ENCODE results near the gene RSL24D1. TPM values are rescaled to one million over a fixed set of nuclear protein-coding genes. Genes with fewer than 3 reads are reported as not detected.

Gene RSL24D1
- polyA plus RNA-seq (2011; rRNA removed), result 84.6 and 119 TPM in 2 replicates
- polyA minus RNA-seq (2011; rRNA and poly(A)+ RNA removed), result 33.7 and 43.7 TPM in 2 replicates

DNA sequence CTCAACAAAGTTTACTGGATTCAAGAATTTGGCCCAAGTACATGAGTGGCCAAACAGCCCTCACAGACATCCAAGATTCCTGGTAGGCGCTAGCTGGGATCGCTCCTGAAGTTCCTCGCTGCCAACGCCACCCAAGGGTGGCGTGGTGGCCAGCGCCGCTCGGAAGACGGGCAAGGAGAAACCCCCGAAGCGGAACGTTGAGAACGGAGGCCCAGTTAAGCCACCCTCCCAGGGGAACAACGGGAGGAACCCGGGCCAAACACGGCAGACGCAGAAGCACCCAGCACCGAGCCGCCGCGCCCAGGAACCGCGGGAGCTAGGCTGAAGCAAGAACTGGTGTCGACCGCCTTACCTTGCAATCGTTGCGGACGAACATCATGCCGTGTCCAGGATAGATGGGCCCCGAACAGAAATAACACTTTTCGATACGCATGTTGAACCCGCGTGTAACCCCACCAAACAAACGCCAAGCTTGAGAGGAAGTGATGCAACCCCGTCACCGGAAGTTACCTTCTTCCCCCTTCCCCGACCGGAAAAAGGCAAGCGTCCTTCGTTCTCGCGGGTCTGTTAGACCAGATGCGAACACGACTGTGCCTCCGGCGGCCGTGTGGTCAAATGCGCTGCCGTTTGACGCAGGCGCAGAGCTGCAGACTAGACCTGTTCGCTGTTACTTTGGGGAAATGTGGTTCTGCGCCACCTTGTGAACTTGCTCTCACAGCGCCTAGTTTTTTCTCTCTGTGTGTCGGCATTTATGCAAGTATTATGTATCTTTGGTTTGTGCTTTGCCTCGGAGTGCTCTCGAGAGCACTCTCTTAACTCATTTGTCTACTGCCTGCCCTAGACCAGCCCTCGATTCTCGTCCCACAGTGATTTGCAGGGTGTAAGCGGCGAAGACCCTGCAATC is at the start of gene RSL24D1:
Gene RSL24D1, minus strand, starts transcription at position 484 of the 904 bp plus-strand sequence. Its CDS starts 51 bp downstream, at position 433.
- ChIA-PET CTCF (interaction anchor here (0.6 to 1.8 kb wide), 8 partner anchors 21 to 239 kb away, joined by 3 to 15 read pairs (median 4); partner anchors contain the start of genes CCPG1 and PIERCE2), POLR2A (interaction anchor here (0.7 to 1.0 kb wide), 5 partner anchors 13 to 122 kb away, joined by 3 to 6 read pairs (median 3); partner anchors contain the start of genes PIGB and PIGBOS1)
- H3K27ac ChIP-seq (ENCODE audit: low read depth, low read length), result peak within 1 kb of the TSS; percentile 94
- TF ChIP-seq, protein P1, sequence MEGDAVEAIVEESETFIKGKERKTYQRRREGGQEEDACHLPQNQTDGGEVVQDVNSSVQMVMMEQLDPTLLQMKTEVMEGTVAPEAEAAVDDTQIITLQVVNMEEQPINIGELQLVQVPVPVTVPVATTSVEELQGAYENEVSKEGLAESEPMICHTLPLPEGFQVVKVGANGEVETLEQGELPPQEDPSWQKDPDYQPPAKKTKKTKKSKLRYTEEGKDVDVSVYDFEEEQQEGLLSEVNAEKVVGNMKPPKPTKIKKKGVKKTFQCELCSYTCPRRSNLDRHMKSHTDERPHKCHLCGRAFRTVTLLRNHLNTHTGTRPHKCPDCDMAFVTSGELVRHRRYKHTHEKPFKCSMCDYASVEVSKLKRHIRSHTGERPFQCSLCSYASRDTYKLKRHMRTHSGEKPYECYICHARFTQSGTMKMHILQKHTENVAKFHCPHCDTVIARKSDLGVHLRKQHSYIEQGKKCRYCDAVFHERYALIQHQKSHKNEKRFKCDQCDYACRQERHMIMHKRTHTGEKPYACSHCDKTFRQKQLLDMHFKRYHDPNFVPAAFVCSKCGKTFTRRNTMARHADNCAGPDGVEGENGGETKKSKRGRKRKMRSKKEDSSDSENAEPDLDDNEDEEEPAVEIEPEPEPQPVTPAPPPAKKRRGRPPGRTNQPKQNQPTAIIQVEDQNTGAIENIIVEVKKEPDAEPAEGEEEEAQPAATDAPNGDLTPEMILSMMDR (IDR thresholded peaks at IDR 0.05; ENCODE audit: low read depth, low read length), result peak; percentile 45
- no peaks in the 10 kb centered on the region for H3K9me3 ChIP-seq (ENCODE audit: control insufficient read depth, insufficient read depth, low read length)
- no peaks in the 10 kb centered on the region for H3K27me3 ChIP-seq (ENCODE audit: control insufficient read depth, insufficient read depth, low read length)
- peak within 1 kb of the TSS; percentile 92 for H3K4me3 ChIP-seq (ENCODE audit: low read depth, low read length)
- peak; percentile 97 for DNase-seq (ENCODE audit: low read depth, low spot score)

GRCh38 chr15:55245059-55245458 is 48.3 kb upstream of the RSL24D1 start:
- CTCF ChIA-PET, result interaction anchor here (0.9 kb wide), 1 partner anchor 190 kb away, joined by 4 read pairs; no protein-coding TSS in a partner anchor
- TF ChIP-seq, protein P1 (IDR thresholded peaks at IDR 0.05; ENCODE audit: low read depth, low read length), result no peak
- H3K9me3 ChIP-seq (ENCODE audit: control insufficient read depth, insufficient read depth, low read length), result no peaks in the 10 kb centered on the region

GRCh38 chr15:55241891-55242290 is 45.1 kb upstream of the RSL24D1 start:
- Histone ChIP-seq H3K4me3 (ENCODE audit: low read depth, low read length) (no peak overlapping the region), H3K27ac (ENCODE audit: low read depth, low read length) (no peak overlapping the region), H3K27me3 (ENCODE audit: control insufficient read depth, insufficient read depth, low read length) (no peaks in the 10 kb centered on the region), H3K9me3 (ENCODE audit: control insufficient read depth, insufficient read depth, low read length) (no peaks in the 10 kb centered on the region)
- TF ChIP-seq, protein P1 (IDR thresholded peaks at IDR 0.05; ENCODE audit: low read depth, low read length), result no peak
- POLR2A ChIA-PET, result no interaction called here
- DNase-seq (ENCODE audit: low read depth, low spot score), result no peak
- CTCF ChIA-PET, result no interaction called here

More at GRCh38 chr15:55245059-55245458, 48.3 kb upstream of the RSL24D1 start:
- no peak overlapping the region for H3K4me3 ChIP-seq (ENCODE audit: low read depth, low read length)
- H3K27me3 ChIP-seq (ENCODE audit: control insufficient read depth, insufficient read depth, low read length), result no peaks in the 10 kb centered on the region
- DNase-seq (ENCODE audit: low read depth, low spot score), result no peak
- POLR2A ChIA-PET, result no interaction called here
- H3K27ac ChIP-seq (ENCODE audit: low read depth, low read length), result no peak overlapping the region

- CTCF ChIA-PET, result no interaction called here
- DNase-seq (ENCODE audit: low read depth, low spot score), result no peak
- TF ChIP-seq, protein P1 (IDR thresholded peaks at IDR 0.05; ENCODE audit: low read depth, low read length), result no peak
- H3K9me3 ChIP-seq (ENCODE audit: control insufficient read depth, insufficient read depth, low read length), result no peaks in the 10 kb centered on the region
- H3K4me3 ChIP-seq (ENCODE audit: low read depth, low read length), result no peak overlapping the region
- POLR2A ChIA-PET, result no interaction called here
- H3K27me3 ChIP-seq (ENCODE audit: control insufficient read depth, insufficient read depth, low read length), result no peaks in the 10 kb centered on the region
- no peak overlapping the region for H3K27ac ChIP-seq (ENCODE audit: low read depth, low read length)
Measured at GRCh38 chr15:55241186-55241585, 44.4 kb upstream of the RSL24D1 start.

All from AG04450 (cell line).